Measurements from ENCODE around the gene PACRG. TPM values are rescaled to one million over a fixed set of nuclear protein-coding genes. Genes with fewer than 3 reads are reported as not detected.

The PACRG gene
- total RNA-seq, 1 experiment from 2014 or later = 0.59 TPM

DNA sequence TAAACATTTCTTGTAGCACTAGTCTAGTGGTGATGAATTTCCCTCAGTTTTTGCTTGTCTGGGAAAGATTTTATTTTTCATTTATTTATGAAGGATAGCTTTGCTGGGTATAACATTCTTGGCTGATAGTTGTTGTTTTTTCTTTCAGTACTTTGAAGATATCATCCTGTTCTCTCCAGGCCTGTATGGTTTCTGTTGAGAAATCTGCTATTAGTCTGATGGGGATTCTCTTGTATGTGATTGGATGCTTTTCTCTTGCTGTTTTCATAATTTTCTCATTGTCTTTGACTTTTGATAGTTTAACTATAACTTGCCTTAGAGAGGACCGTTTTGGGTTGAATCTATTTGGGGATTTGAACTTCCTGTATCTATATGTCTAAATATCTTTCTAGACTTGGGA lies 207.1 kb downstream of the PACRG start:
- no peaks in the 10 kb centered on the region for H3K4me1 ChIP-seq (ENCODE audit: control insufficient read depth, insufficient read depth, low read length)
- BruUV-seq (replicated peaks) = no TSS peak
- no peak for TF ChIP-seq TCF7L2 (IDR thresholded peaks at IDR 0.05; ENCODE audit: low read depth, low read length)
- TF ChIP-seq, protein P1, sequence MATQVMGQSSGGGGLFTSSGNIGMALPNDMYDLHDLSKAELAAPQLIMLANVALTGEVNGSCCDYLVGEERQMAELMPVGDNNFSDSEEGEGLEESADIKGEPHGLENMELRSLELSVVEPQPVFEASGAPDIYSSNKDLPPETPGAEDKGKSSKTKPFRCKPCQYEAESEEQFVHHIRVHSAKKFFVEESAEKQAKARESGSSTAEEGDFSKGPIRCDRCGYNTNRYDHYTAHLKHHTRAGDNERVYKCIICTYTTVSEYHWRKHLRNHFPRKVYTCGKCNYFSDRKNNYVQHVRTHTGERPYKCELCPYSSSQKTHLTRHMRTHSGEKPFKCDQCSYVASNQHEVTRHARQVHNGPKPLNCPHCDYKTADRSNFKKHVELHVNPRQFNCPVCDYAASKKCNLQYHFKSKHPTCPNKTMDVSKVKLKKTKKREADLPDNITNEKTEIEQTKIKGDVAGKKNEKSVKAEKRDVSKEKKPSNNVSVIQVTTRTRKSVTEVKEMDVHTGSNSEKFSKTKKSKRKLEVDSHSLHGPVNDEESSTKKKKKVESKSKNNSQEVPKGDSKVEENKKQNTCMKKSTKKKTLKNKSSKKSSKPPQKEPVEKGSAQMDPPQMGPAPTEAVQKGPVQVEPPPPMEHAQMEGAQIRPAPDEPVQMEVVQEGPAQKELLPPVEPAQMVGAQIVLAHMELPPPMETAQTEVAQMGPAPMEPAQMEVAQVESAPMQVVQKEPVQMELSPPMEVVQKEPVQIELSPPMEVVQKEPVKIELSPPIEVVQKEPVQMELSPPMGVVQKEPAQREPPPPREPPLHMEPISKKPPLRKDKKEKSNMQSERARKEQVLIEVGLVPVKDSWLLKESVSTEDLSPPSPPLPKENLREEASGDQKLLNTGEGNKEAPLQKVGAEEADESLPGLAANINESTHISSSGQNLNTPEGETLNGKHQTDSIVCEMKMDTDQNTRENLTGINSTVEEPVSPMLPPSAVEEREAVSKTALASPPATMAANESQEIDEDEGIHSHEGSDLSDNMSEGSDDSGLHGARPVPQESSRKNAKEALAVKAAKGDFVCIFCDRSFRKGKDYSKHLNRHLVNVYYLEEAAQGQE (IDR thresholded peaks at IDR 0.05; ENCODE audit: insufficient read depth in 1 of 2, low read depth in 2 of 2, low read length in 1 of 2) = no peak
- no peak for TF ChIP-seq POLR2AphosphoS5 (IDR thresholded peaks at IDR 0.05; ENCODE audit: low read depth, low read length)
- TF ChIP-seq SIN3A (IDR thresholded peaks at IDR 0.05; ENCODE audit: borderline replicate concordance, insufficient read depth, low read depth, low read length) = no peak
- TF ChIP-seq, protein P2, sequence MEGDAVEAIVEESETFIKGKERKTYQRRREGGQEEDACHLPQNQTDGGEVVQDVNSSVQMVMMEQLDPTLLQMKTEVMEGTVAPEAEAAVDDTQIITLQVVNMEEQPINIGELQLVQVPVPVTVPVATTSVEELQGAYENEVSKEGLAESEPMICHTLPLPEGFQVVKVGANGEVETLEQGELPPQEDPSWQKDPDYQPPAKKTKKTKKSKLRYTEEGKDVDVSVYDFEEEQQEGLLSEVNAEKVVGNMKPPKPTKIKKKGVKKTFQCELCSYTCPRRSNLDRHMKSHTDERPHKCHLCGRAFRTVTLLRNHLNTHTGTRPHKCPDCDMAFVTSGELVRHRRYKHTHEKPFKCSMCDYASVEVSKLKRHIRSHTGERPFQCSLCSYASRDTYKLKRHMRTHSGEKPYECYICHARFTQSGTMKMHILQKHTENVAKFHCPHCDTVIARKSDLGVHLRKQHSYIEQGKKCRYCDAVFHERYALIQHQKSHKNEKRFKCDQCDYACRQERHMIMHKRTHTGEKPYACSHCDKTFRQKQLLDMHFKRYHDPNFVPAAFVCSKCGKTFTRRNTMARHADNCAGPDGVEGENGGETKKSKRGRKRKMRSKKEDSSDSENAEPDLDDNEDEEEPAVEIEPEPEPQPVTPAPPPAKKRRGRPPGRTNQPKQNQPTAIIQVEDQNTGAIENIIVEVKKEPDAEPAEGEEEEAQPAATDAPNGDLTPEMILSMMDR (IDR thresholded peaks at IDR 0.05) = no peak
- no peak for DNase-seq (ENCODE audit: low read depth, low spot score)
- ChIA-PET CTCF (no interaction called here), POLR2A (no interaction called here)
- H3K27ac ChIP-seq (ENCODE audit: low read length) = no peak overlapping the region
- 0 out of 2 replicates have a peak, but pooled peaks cover 6% of the 10 kb centered on the region for H3K9me3 ChIP-seq (ENCODE audit: control insufficient read depth, insufficient read depth, low read depth, low read length)
- H3K27me3 ChIP-seq (ENCODE audit: control insufficient read depth, insufficient read depth, low read length) = no peaks in the 10 kb centered on the region
- intact Hi-C loops (cut with micrococcal nuclease; ENCODE audit: unreplicated experiment) (no loop called here), in situ Hi-C loops (cut with HindIII; ENCODE audit: low pct_unique_long_range_greater_than_20kb, low sequenced_read_pairs) (no loop called here)
- H3K36me3 ChIP-seq (ENCODE audit: control insufficient read depth, insufficient read depth, low read length) = no peaks in the 10 kb centered on the region
- ATAC-seq = no peak
- no peak overlapping the region for H3K4me3 ChIP-seq (ENCODE audit: low read depth in 2 of 2, low read length in 2 of 2)

DNA sequence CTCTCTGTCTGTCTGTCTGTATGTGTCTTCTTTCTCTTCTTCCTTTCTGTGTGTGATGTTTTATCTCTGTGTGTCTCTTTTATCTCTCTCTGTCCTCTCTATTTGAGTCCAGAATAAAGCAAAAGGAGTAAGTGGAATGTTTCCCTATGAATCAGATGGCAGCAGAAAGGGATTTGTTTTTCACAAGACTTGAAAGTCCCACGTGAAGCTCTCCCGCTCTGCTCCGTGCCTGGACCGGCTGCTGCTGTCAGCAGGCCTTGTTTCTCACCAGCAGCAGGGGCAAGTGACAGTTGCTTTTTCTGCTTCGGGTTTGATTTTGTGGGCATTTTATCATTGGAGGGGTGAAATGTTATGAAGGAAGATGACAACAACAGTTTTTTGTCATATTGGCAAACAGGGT lies 212.7 kb downstream of the PACRG start:
- intact Hi-C loops (cut with micrococcal nuclease; ENCODE audit: unreplicated experiment) (no loop called here), in situ Hi-C loops (cut with HindIII; ENCODE audit: low pct_unique_long_range_greater_than_20kb, low sequenced_read_pairs) (no loop called here)
- no TSS peak for BruUV-seq (replicated peaks)
- no peak for ATAC-seq
- no peaks in the 10 kb centered on the region for H3K36me3 ChIP-seq (ENCODE audit: control insufficient read depth, insufficient read depth, low read length)
- TF ChIP-seq TCF7L2 (IDR thresholded peaks at IDR 0.05; ENCODE audit: low read depth, low read length) (no peak), POLR2AphosphoS5 (IDR thresholded peaks at IDR 0.05; ENCODE audit: low read depth, low read length) (no peak), SIN3A (IDR thresholded peaks at IDR 0.05; ENCODE audit: borderline replicate concordance, insufficient read depth, low read depth, low read length) (no peak)
- TF ChIP-seq, protein P1 (IDR thresholded peaks at IDR 0.05; ENCODE audit: insufficient read depth in 1 of 2, low read depth in 2 of 2, low read length in 1 of 2) = no peak
- TF ChIP-seq, protein P2 (IDR thresholded peaks at IDR 0.05) = no peak
- H3K27me3 ChIP-seq (ENCODE audit: control insufficient read depth, insufficient read depth, low read length) = no peaks in the 10 kb centered on the region
- H3K9me3 ChIP-seq (ENCODE audit: control insufficient read depth, insufficient read depth, low read depth, low read length) = peaks cover 5% of the 10 kb centered on the region; the same call in 1 of the 2 replicates
- H3K4me1 ChIP-seq (ENCODE audit: control insufficient read depth, insufficient read depth, low read length) = no peaks in the 10 kb centered on the region
- ChIA-PET CTCF (no interaction called here), POLR2A (no interaction called here)
- no peak overlapping the region for H3K4me3 ChIP-seq (ENCODE audit: low read depth in 2 of 2, low read length in 2 of 2)
- DNase-seq (ENCODE audit: low read depth, low spot score) = no peak
- H3K27ac ChIP-seq (ENCODE audit: low read length) = no peak overlapping the region
